Measurements from ENCODE around the gene TAF4. TPM values are rescaled to one million over a fixed set of nuclear protein-coding genes. Genes with fewer than 3 reads are reported as not detected.
A peak's percentile ranks its signal among the peaks of the same experiment; 100 is the strongest.

TAF4 gene
- total and polyA plus RNA-seq, 2 of the 13 experiments (the other 11 are each of a cell fraction or from before 2014, with no cell fraction given) = 5.9 to 12.0 TPM

DNA sequence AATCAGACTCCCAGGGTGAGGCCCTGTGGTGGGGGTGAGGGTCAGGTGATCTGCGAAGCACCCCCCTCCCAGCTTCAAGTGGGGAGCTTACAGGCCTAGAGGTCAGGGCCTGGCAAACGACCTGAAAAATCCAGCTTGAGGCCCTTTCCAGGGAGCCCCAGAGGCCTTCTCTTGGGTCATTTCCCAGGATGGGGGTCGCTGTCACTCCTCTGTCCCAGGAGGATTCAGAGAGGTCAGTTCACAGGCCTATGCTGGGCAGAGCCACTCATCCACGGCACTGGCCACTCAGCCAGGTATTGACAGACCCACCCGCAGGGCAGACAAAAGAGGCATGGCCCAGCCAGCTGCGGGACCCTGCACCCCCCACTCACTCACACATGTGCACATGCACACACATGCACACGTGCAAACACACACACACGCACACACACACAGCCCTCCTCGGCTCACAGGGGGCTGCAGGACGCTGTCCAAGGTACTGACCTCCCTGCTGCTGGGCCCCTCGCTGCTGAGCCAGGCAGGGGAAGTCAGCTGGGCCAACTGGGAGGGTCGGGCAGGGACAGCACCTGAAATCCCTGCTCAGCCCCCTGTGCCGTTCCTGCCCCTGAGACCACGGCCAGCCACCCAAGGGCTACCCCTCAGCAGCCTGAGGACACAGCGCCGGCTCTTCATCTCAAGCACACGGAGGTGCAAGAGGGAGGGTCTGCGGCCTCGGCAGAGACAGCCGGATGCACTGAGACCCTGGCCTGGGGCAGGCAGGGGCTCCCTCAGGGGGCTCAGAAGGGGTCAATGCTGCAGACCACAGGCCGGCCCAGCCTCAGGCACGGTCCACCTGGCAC is 113.8 kb downstream of the TAF4 start (continued):
- TF ChIP-seq CENPBD1 (CRISPR knock-in tag; IDR thresholded peaks at IDR 0.05; ENCODE audit: borderline replicate concordance, low read depth) (no peak; the same call in 1 of the 2 replicates), ZNF570 (CRISPR knock-in tag; IDR thresholded peaks at IDR 0.05; ENCODE audit: borderline replicate concordance) (peak; percentile 91), FOXK2 (IDR thresholded peaks at IDR 0.05) (no peak), ZNF432 (CRISPR knock-in tag; IDR thresholded peaks at IDR 0.05; ENCODE audit: borderline replicate concordance) (peak; percentile 89; the same call in 1 of the 2 replicates), POLR2AphosphoS5 (IDR thresholded peaks at IDR 0.05; ENCODE audit: low read depth, low read length) (no peak), RBAK (CRISPR knock-in tag; IDR thresholded peaks at IDR 0.05) (peak; percentile 85; the same call in 1 of the 2 replicates), SP140L (CRISPR knock-in tag; IDR thresholded peaks at IDR 0.05; ENCODE audit: borderline replicate concordance) (no peak), ZSCAN9 (CRISPR knock-in tag; IDR thresholded peaks at IDR 0.05; ENCODE audit: borderline replicate concordance) (peak; percentile 99), DDIT3 (CRISPR knock-in tag; IDR thresholded peaks at IDR 0.05) (no peak), HMG20B (CRISPR knock-in tag; conservative IDR thresholded peaks at IDR 0.05) (peak; percentile 75; the same call in 1 of the 2 replicates), ZNF282 (IDR thresholded peaks at IDR 0.05; ENCODE audit: partially characterized antibody) (no peak), SNRNP70 (IDR thresholded peaks at IDR 0.05; ENCODE audit: low read depth, low read length) (no peak), SYNCRIP (IDR thresholded peaks at IDR 0.05; ENCODE audit: insufficient read depth, low read depth, low read length) (no peak), TEF (CRISPR knock-in tag; IDR thresholded peaks at IDR 0.05) (peak; percentile 86; the same call in 1 of the 2 replicates), KLF15 (CRISPR knock-in tag; IDR thresholded peaks at IDR 0.05; ENCODE audit: borderline replicate concordance) (peak; percentile 95; the same call in 1 of the 2 replicates), MYNN (CRISPR knock-in tag; IDR thresholded peaks at IDR 0.05; ENCODE audit: low read depth) (no peak; the same call in 1 of the 2 replicates), ZBTB2 (CRISPR knock-in tag; IDR thresholded peaks at IDR 0.05; ENCODE audit: low read depth) (peak; percentile 70; the same call in 1 of the 2 replicates)
- TF ChIP-seq, protein P1, sequence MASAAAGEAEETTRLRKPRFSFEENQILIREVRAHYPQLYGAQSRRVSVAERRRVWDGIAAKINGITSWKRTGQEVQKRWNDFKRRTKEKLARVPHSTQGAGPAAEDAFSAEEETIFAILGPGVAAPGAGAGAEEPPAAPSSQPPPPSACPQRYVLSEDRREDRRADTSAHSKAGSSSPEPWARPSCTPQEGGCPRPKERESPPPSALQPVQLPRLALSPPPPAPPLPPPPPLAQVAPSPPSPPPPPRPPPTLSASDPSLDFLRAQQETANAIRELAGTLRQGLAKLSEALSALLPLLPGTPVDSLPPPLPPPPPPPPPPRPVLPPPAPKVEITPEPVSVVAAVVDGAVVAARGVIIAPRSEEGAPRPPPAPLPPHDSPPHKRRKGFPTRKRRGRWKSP (CRISPR knock-in tag; IDR thresholded peaks at IDR 0.05) = peak; percentile 80; the same call in 1 of the 2 replicates
- TF ChIP-seq, protein P2, sequence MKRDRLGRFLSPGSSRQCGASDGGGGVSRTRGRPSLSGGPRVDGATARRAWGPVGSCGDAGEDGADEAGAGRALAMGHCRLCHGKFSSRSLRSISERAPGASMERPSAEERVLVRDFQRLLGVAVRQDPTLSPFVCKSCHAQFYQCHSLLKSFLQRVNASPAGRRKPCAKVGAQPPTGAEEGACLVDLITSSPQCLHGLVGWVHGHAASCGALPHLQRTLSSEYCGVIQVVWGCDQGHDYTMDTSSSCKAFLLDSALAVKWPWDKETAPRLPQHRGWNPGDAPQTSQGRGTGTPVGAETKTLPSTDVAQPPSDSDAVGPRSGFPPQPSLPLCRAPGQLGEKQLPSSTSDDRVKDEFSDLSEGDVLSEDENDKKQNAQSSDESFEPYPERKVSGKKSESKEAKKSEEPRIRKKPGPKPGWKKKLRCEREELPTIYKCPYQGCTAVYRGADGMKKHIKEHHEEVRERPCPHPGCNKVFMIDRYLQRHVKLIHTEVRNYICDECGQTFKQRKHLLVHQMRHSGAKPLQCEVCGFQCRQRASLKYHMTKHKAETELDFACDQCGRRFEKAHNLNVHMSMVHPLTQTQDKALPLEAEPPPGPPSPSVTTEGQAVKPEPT (CRISPR knock-in tag; IDR thresholded peaks at IDR 0.05; ENCODE audit: low read depth) = peak; percentile 87; the same call in 1 of the 2 replicates
- TF ChIP-seq, protein P3, sequence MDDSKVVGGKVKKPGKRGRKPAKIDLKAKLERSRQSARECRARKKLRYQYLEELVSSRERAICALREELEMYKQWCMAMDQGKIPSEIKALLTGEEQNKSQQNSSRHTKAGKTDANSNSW (CRISPR knock-in tag; IDR thresholded peaks at IDR 0.05; ENCODE audit: borderline replicate concordance) = peak; percentile 82; the same call in 1 of the 2 replicates

All from HepG2 (cell line).